ENCODE results near the gene CCDC6. TPM values are rescaled to one million over a fixed set of nuclear protein-coding genes. Genes with fewer than 3 reads are reported as not detected.
A peak's percentile ranks its signal among the peaks of the same experiment; 100 is the strongest.

The CCDC6 gene
- total RNA-seq, 2 donors from 2014 or later, result 34.4 to 49.1 TPM

DNA sequence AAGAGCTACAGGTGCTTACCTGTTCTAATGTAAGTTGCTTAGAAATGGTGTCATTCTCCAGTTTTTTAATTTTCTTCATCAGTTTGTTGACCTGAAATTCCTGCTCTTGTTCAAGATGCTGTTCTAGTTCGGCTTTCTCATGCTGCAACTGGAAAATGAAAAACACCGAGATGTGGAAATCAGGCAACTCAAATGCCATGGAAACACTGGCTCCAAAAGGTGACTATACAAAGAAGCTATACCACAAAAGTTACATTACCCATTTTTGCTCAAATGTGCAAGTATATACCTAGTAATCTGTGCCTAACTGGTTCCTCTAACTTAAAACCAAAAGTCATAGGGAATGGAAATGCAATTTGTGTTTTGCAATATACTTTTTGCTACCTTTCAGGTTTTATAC lies 73.8 kb downstream of the CCDC6 start:
- Mint-ChIP-seq H3K27ac (no peak overlapping the region), H3K36me3 (ENCODE audit: low read depth) (peaks cover 58% of the 10 kb centered on the region), H3K9me3 (no peaks in the 10 kb centered on the region), H3K4me1 (peaks cover 22% of the 10 kb centered on the region), H3K4me3 (no peak overlapping the region), H3K27me3 (no peaks in the 10 kb centered on the region)
- no peak for ATAC-seq (replicated peaks)

DNA sequence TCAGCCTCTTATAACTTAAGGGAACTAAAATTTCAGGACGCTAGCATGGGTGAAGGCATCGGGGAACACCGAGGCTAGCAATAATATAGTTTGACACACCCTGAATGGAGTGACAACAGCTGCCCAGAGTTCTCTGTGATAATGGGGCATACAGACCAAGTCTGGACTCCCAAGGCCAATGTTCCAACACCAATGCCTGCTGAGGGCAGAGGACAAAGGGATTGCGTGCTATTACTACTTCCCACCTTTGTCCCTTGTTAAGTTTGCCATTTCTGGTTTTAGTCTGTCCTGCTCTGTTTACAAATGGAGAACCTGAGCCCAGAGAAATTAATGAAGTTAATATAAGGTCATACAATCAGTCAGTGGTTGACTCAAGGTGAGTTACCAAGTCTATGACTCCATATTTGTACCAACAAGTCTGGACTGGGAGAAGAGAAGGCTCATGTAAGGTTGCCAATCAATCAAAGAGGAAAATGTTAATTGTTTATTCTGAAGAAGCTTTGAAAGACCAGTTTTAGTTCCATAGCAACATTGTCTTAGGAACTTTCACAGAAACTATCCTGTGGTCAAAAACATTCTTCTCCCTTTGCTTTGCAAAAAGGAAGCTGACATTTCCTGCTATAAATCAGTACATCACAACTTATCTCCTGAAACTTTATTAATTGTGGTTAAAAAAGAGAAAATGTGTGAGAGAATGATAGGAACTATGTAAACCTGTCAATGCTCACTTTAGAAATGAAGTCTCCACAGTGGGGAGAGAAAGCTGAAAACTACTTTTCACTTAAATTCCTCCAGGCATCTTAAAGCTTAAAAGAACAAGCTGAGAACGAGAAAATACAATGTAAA lies 74.5 kb downstream of the CCDC6 start:
- Mint-ChIP-seq H3K27ac (no peak overlapping the region), H3K27me3 (no peaks in the 10 kb centered on the region), H3K9me3 (no peaks in the 10 kb centered on the region), H3K4me1 (peaks cover 29% of the 10 kb centered on the region), H3K36me3 (ENCODE audit: low read depth) (peaks cover 64% of the 10 kb centered on the region), H3K4me3 (no peak overlapping the region)
- no peak for ATAC-seq (replicated peaks)

- no peaks in the 10 kb centered on the region for H3K27me3 Mint-ChIP-seq
- no peak for ATAC-seq (replicated peaks)
- no peak overlapping the region for H3K27ac Mint-ChIP-seq
- H3K4me3 Mint-ChIP-seq, result no peak overlapping the region
- H3K4me1 Mint-ChIP-seq, result peaks cover 40% of the 10 kb centered on the region
- peaks cover 4% of the 10 kb centered on the region for H3K9me3 Mint-ChIP-seq
- H3K36me3 Mint-ChIP-seq (ENCODE audit: low read depth), result peaks cover 76% of the 10 kb centered on the region
Measured at GRCh38 chr10:59830601-59831259, 75.6 kb downstream of the CCDC6 start.

- no peaks in the 10 kb centered on the region for H3K27me3 Mint-ChIP-seq
- H3K9me3 Mint-ChIP-seq, result peaks cover 4% of the 10 kb centered on the region
- H3K4me3 Mint-ChIP-seq, result peak overlapping the region; percentile 4
- H3K4me1 Mint-ChIP-seq, result peaks cover 38% of the 10 kb centered on the region
- peaks cover 85% of the 10 kb centered on the region for H3K36me3 Mint-ChIP-seq (ENCODE audit: low read depth)
- H3K27ac Mint-ChIP-seq, result peak overlapping the region; percentile 20
- ATAC-seq (replicated peaks), result peak; percentile 84
Measured at GRCh38 chr10:59829601-59830000, 76.8 kb downstream of the CCDC6 start.

- H3K27ac Mint-ChIP-seq, result peak overlapping the region; percentile 20
- peaks cover 4% of the 10 kb centered on the region for H3K9me3 Mint-ChIP-seq
- peaks cover 38% of the 10 kb centered on the region for H3K4me1 Mint-ChIP-seq
- H3K36me3 Mint-ChIP-seq (ENCODE audit: low read depth), result peaks cover 90% of the 10 kb centered on the region
- H3K4me3 Mint-ChIP-seq, result peak overlapping the region; percentile 4
- no peaks in the 10 kb centered on the region for H3K27me3 Mint-ChIP-seq
- peak; percentile 53 for ATAC-seq (replicated peaks)
Measured at GRCh38 chr10:59829024-59829423, 77.3 kb downstream of the CCDC6 start.

GRCh38 chr10:59825932-59826331 lies 80.4 kb downstream of the CCDC6 start:
- H3K4me3 Mint-ChIP-seq, result no peak overlapping the region
- peaks cover 66% of the 10 kb centered on the region for H3K36me3 Mint-ChIP-seq (ENCODE audit: low read depth)

GRCh38 chr10:59823751-59824150 lies 82.6 kb downstream of the CCDC6 start:
- Mint-ChIP-seq H3K9me3 (peaks cover 4% of the 10 kb centered on the region), H3K36me3 (ENCODE audit: low read depth) (peaks cover 48% of the 10 kb centered on the region), H3K4me1 (peaks cover 35% of the 10 kb centered on the region), H3K27me3 (no peaks in the 10 kb centered on the region), H3K27ac (no peak overlapping the region), H3K4me3 (no peak overlapping the region)
- peak; percentile 76 for ATAC-seq (replicated peaks)

More at GRCh38 chr10:59825932-59826331, 80.4 kb downstream of the CCDC6 start:
- peaks cover 38% of the 10 kb centered on the region for H3K4me1 Mint-ChIP-seq
- no peak for ATAC-seq (replicated peaks)
- H3K9me3 Mint-ChIP-seq, result peaks cover 4% of the 10 kb centered on the region
- no peaks in the 10 kb centered on the region for H3K27me3 Mint-ChIP-seq
- H3K27ac Mint-ChIP-seq, result peak overlapping the region; percentile 2

DNA sequence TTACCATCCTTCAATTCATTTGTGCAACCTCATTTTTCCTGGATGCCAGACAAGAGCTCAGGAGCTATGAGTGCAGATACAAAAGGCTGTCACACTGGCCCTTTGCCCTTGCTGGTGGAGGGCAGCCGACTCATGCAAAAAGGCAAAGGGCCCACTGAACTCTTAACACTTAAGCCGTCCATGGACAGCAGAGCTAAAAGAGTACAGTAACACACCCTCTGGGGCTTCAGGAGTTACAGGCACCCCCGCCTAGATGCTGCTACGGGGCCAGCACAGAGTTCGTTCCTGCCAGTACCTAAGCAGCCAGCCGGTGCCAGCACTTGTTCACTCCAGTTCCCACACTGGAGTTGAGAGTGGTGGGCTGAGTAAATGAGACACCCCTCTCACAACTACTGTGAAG lies 83.2 kb downstream of the CCDC6 start:
- H3K27me3 Mint-ChIP-seq, result no peaks in the 10 kb centered on the region
- ATAC-seq (replicated peaks), result no peak
- H3K27ac Mint-ChIP-seq, result no peak overlapping the region
- H3K36me3 Mint-ChIP-seq (ENCODE audit: low read depth), result peaks cover 45% of the 10 kb centered on the region
- no peak overlapping the region for H3K4me3 Mint-ChIP-seq
- H3K9me3 Mint-ChIP-seq, result peaks cover 4% of the 10 kb centered on the region
- peaks cover 33% of the 10 kb centered on the region for H3K4me1 Mint-ChIP-seq

DNA sequence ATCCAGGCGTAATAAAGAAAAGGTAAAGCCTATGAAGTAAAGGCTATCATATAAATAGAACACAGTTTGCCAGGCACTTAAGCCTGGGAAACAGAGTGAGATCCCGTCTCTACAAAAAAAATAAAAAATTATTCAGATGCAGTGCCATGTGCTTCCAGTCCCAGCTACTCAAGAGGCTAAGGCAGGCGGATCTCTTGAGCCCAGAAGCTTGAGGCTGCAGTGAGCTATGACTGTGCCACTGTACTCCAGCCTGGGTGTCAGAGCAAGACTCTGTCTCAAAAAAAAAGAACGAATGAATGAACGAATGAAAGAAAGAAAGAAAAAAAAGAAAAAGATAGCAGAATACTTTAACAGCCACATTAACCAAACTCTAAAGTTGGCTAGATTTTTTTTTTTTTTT lies 85.9 kb downstream of the CCDC6 start:
- Mint-ChIP-seq H3K9me3 (no peaks in the 10 kb centered on the region), H3K4me3 (no peak overlapping the region), H3K36me3 (ENCODE audit: low read depth) (peaks cover 40% of the 10 kb centered on the region), H3K27me3 (no peaks in the 10 kb centered on the region), H3K4me1 (peaks cover 14% of the 10 kb centered on the region), H3K27ac (peak overlapping the region; percentile 8)
- ATAC-seq (replicated peaks), result no peak

DNA sequence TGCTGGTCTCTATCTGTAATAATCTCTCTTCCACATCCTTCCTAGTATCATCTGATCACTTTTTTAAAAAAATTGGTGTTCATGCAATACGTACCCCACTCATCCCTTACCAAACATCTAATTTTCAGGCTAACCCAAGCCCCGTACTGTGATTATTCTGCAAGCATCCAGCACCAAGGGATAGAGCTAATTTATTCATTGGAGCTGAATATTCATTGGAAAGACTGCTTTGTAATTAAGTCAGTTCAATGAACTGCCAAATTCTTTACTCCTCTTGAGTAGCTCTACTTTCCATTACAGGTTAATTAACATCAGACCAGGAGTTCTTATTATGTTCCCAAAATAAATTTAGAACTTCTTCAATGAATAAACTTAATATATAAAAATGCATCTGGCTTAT lies 86.7 kb downstream of the CCDC6 start:
- Mint-ChIP-seq H3K27me3 (no peaks in the 10 kb centered on the region), H3K36me3 (ENCODE audit: low read depth) (peaks cover 41% of the 10 kb centered on the region), H3K27ac (peak overlapping the region; percentile 8), H3K4me1 (peaks cover 9% of the 10 kb centered on the region), H3K4me3 (no peak overlapping the region), H3K9me3 (no peaks in the 10 kb centered on the region)
- ATAC-seq (replicated peaks), result no peak

- peaks cover 41% of the 10 kb centered on the region for H3K36me3 Mint-ChIP-seq (ENCODE audit: low read depth)
- H3K27ac Mint-ChIP-seq, result no peak overlapping the region
- H3K4me1 Mint-ChIP-seq, result peaks cover 9% of the 10 kb centered on the region
- no peak overlapping the region for H3K4me3 Mint-ChIP-seq
- no peaks in the 10 kb centered on the region for H3K9me3 Mint-ChIP-seq
- H3K27me3 Mint-ChIP-seq, result no peaks in the 10 kb centered on the region
- ATAC-seq (replicated peaks), result peak; percentile 47
Measured at GRCh38 chr10:59819265-59819664, 87.1 kb downstream of the CCDC6 start.

DNA sequence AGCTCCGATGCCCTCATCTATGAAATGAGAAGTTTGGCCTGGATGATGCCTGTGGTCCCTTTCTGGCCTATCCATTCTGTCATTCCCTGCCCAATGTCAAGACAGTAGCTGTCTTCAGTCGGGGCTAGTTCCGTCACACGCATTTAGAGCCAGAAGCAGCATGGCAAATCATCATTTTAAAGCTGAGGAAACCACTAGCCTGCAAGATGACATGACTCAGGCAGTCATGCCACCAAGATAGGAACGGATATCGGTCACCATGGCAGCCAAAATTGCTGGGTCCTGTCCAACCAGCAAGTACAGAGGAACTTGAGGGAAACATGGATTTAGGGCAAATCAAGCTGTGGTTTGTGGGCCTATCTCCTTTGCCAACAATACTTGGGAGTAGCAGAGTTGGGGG lies 88.6 kb downstream of the CCDC6 start:
- Mint-ChIP-seq H3K4me1 (peaks cover 9% of the 10 kb centered on the region), H3K27me3 (no peaks in the 10 kb centered on the region), H3K36me3 (ENCODE audit: low read depth) (peaks cover 54% of the 10 kb centered on the region), H3K27ac (no peak overlapping the region), H3K4me3 (no peak overlapping the region), H3K9me3 (no peaks in the 10 kb centered on the region)
- ATAC-seq (replicated peaks), result no peak

GRCh38 chr10:59814878-59815277 lies 91.5 kb downstream of the CCDC6 start:
- ATAC-seq (replicated peaks), result peak; percentile 64
- H3K27me3 Mint-ChIP-seq, result no peaks in the 10 kb centered on the region
- no peak overlapping the region for H3K4me3 Mint-ChIP-seq
- H3K9me3 Mint-ChIP-seq, result no peaks in the 10 kb centered on the region
- peaks cover 9% of the 10 kb centered on the region for H3K4me1 Mint-ChIP-seq
- peaks cover 78% of the 10 kb centered on the region for H3K36me3 Mint-ChIP-seq (ENCODE audit: low read depth)
- peak overlapping the region; percentile 51 for H3K27ac Mint-ChIP-seq

- Mint-ChIP-seq H3K27me3 (no peaks in the 10 kb centered on the region), H3K9me3 (no peaks in the 10 kb centered on the region), H3K36me3 (ENCODE audit: low read depth) (peaks cover 93% of the 10 kb centered on the region), H3K4me1 (no peaks in the 10 kb centered on the region), H3K27ac (no peak overlapping the region), H3K4me3 (no peak overlapping the region)
- no peak for ATAC-seq (replicated peaks)
Measured at GRCh38 chr10:59812519-59813122, 93.7 kb downstream of the CCDC6 start.

GRCh38 chr10:59809644-59809974 lies 96.7 kb downstream of the CCDC6 start:
- no peaks in the 10 kb centered on the region for H3K9me3 Mint-ChIP-seq
- peaks cover 100% of the 10 kb centered on the region for H3K36me3 Mint-ChIP-seq (ENCODE audit: low read depth)
- no peak overlapping the region for H3K4me3 Mint-ChIP-seq
- H3K4me1 Mint-ChIP-seq, result no peaks in the 10 kb centered on the region
- no peaks in the 10 kb centered on the region for H3K27me3 Mint-ChIP-seq
- ATAC-seq (replicated peaks), result no peak
- H3K27ac Mint-ChIP-seq, result no peak overlapping the region

Data from activated T-helper 17 cell treated with anti-CD3 and anti-CD28 coated beads, Interleukin-2, amount 50 U/mL, for 72 hours (primary cell).